A673 (cell line): ENCODE measurements around the gene RUNX2.

Source experiments
- EZH2 ChIP-seq: fragments of 200-600 bp; sonication (generic); IDR thresholded peaks from 2 replicates; pipeline ENCODE4 v1.6.1; 2017; ENCODE audit warnings: borderline replicate concordance, low read depth, mild to moderate bottlenecking, mixed read lengths, antibody characterized with exemption, low read length; ENCODE audit not compliant: poor library complexity, severe bottlenecking
- TF ChIP-seq, protein P1 (sequence below): fragments of 300-800, 200-600 bp; sonication (generic); conservative IDR thresholded peaks from 2 replicates; pipeline ENCODE4 v1.5.1; 2017; ENCODE audit warnings: low read depth, mild to moderate bottlenecking, antibody characterized with exemption, low read length, moderate library complexity, mixed read lengths

DNA sequence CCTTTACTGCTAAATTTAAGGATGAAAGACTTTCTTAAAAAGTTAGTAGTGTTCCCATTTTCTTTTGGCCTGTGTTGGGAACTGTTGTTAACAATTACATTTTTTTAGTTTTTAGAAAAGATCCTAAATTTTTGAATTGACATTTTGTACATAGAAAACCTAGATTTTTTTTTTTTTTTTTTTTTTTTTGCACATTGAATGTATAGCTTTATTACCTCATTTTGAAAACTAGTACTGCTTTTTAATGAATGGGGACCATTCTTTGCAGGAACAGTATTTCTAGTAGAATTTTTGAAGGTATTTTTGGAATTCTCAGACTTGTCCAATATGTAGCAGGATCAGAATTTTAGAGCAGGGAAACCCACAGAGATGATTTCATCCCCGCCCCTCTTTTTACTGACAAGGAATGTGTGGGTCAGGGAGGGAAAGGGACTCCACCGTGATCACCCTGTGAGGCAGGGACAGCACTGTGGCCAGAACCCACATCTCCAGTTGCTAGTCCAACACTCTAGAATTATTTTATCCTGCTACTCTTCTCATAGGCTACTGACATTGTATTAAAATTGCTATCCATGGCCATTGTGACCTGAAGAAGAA lies 204.0 kb downstream of the RUNX2 start:
- TF ChIP-seq, protein P1, sequence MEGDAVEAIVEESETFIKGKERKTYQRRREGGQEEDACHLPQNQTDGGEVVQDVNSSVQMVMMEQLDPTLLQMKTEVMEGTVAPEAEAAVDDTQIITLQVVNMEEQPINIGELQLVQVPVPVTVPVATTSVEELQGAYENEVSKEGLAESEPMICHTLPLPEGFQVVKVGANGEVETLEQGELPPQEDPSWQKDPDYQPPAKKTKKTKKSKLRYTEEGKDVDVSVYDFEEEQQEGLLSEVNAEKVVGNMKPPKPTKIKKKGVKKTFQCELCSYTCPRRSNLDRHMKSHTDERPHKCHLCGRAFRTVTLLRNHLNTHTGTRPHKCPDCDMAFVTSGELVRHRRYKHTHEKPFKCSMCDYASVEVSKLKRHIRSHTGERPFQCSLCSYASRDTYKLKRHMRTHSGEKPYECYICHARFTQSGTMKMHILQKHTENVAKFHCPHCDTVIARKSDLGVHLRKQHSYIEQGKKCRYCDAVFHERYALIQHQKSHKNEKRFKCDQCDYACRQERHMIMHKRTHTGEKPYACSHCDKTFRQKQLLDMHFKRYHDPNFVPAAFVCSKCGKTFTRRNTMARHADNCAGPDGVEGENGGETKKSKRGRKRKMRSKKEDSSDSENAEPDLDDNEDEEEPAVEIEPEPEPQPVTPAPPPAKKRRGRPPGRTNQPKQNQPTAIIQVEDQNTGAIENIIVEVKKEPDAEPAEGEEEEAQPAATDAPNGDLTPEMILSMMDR = no peak
- no peak for TF ChIP-seq EZH2
